GM21526 (cell line): ENCODE data around the gene TMEM45B.

ENCODE experiments used
- ATAC-seq: cut with Tn5 transposase; IDR thresholded peaks from one replicate; pipeline ENCODE4 v1.9.1; 2021; ENCODE audit warnings: moderate library complexity; ENCODE audit not compliant: unreplicated experiment, low FRiP score

TMEM45B gene

GRCh38 chr11:129895126-129896041, 79.7 kb downstream of the TMEM45B start, which contains the start of gene NFRKB:
Gene NFRKB (minus strand): TSS chr11:129895578. CDS start chr11:129892849, 2,729 bp downstream.
- ATAC-seq: peak; percentile 94

- ATAC-seq: no peak
These were observed 80.4 kb downstream of the TMEM45B start for GRCh38 chr11:129896062-129896461.

- ATAC-seq: no peak
These were observed 89.8 kb downstream of the TMEM45B start for GRCh38 chr11:129905402-129905801.
